ENCODE results near the gene CTBS. TPM values are rescaled to one million over a fixed set of nuclear protein-coding genes. Genes with fewer than 3 reads are reported as not detected.

The CTBS gene
- total RNA-seq, 4 donors from 2014 or later = 15.1 to 16.9 (median 15.5) TPM

GRCh38 chr1:84538599-84538998 is 35.6 kb downstream of the CTBS start:
- intact Hi-C loops (cut with DNase I; ENCODE audit: low total_unique reads) = no loop called here
- H3K4me3 ChIP-seq (ENCODE audit: low read depth, poor library complexity, severe bottlenecking) = no peak overlapping the region
- no peak for TF ChIP-seq CTCF (IDR thresholded peaks at IDR 0.05)
- TF ChIP-seq POLR2A (IDR thresholded peaks at IDR 0.05) = no peak
- no peak for DNase-seq (ENCODE audit: low spot score in 2 of 2)

GRCh38 chr1:84525779-84526178 is 48.5 kb downstream of the CTBS start:
- no peak overlapping the region for H3K4me3 ChIP-seq (ENCODE audit: low read depth, poor library complexity, severe bottlenecking)
- DNase-seq (ENCODE audit: low spot score in 2 of 2) = no peak
- WGBS, 2 donors = 77 to 79% methylated on average over 1 of the region's 1 CpG
- intact Hi-C loops (cut with DNase I; ENCODE audit: low total_unique reads) = no loop called here
- TF ChIP-seq POLR2A (IDR thresholded peaks at IDR 0.05) (no peak), CTCF (IDR thresholded peaks at IDR 0.05) (no peak)

GRCh38 chr1:84524590-84524989 is 49.6 kb downstream of the CTBS start:
- no peak for TF ChIP-seq POLR2A (IDR thresholded peaks at IDR 0.05)
- TF ChIP-seq CTCF (IDR thresholded peaks at IDR 0.05) = no peak
- intact Hi-C loops (cut with DNase I; ENCODE audit: low total_unique reads) = no loop called here

GRCh38 chr1:84510668-84511067 is 63.6 kb downstream of the CTBS start:
- TF ChIP-seq POLR2A (IDR thresholded peaks at IDR 0.05) = no peak
- TF ChIP-seq CTCF (IDR thresholded peaks at IDR 0.05) = no peak
- H3K4me3 ChIP-seq (ENCODE audit: low read depth, poor library complexity, severe bottlenecking) = no peak overlapping the region
- WGBS, 2 donors = 65 to 66% methylated on average over 3 of the region's 3 CpGs
- intact Hi-C loops (cut with DNase I; ENCODE audit: low total_unique reads) = no loop called here
- no peak for DNase-seq (ENCODE audit: low spot score in 2 of 2)

More at GRCh38 chr1:84524590-84524989, 49.6 kb downstream of the CTBS start:
- no peak overlapping the region for H3K4me3 ChIP-seq (ENCODE audit: low read depth, poor library complexity, severe bottlenecking)
- no peak for DNase-seq (ENCODE audit: low spot score in 2 of 2)

GRCh38 chr1:84510165-84510564 is 64.1 kb downstream of the CTBS start:
- WGBS, 2 donors = 66 to 78% methylated on average over 2 of the region's 2 CpGs
- intact Hi-C loops (cut with DNase I; ENCODE audit: low total_unique reads) = no loop called here
- H3K4me3 ChIP-seq (ENCODE audit: low read depth, poor library complexity, severe bottlenecking) = no peak overlapping the region
- DNase-seq (ENCODE audit: low spot score in 2 of 2) = no peak
- TF ChIP-seq POLR2A (IDR thresholded peaks at IDR 0.05) (no peak), CTCF (IDR thresholded peaks at IDR 0.05) (no peak)

GRCh38 chr1:84509029-84509428 is 65.2 kb downstream of the CTBS start:
- H3K4me3 ChIP-seq (ENCODE audit: low read depth, poor library complexity, severe bottlenecking) = no peak overlapping the region
- TF ChIP-seq POLR2A (IDR thresholded peaks at IDR 0.05) (no peak), CTCF (IDR thresholded peaks at IDR 0.05) (no peak)
- intact Hi-C loops (cut with DNase I; ENCODE audit: low total_unique reads) = no loop called here
- WGBS, 2 donors = 96 to 98% methylated on average over 4 of the region's 4 CpGs
- DNase-seq (ENCODE audit: low spot score in 2 of 2) = no peak
